Parietal lobe (tissue), 1 donor: ENCODE data around the gene GJA4. TPM values are rescaled to one million over a fixed set of nuclear protein-coding genes. Genes with fewer than 3 reads are reported as not detected.

ENCODE experiments used
- total RNA-seq: library from RNA; depleted of rRNA; stranded (reverse); fragments of >200 nt; gene quantifications from one replicate; pipeline ENCODE4 v1.2.3, GENCODE V29; 2014

The GJA4 gene
- 1.6 TPM for total RNA-seq

DNA sequence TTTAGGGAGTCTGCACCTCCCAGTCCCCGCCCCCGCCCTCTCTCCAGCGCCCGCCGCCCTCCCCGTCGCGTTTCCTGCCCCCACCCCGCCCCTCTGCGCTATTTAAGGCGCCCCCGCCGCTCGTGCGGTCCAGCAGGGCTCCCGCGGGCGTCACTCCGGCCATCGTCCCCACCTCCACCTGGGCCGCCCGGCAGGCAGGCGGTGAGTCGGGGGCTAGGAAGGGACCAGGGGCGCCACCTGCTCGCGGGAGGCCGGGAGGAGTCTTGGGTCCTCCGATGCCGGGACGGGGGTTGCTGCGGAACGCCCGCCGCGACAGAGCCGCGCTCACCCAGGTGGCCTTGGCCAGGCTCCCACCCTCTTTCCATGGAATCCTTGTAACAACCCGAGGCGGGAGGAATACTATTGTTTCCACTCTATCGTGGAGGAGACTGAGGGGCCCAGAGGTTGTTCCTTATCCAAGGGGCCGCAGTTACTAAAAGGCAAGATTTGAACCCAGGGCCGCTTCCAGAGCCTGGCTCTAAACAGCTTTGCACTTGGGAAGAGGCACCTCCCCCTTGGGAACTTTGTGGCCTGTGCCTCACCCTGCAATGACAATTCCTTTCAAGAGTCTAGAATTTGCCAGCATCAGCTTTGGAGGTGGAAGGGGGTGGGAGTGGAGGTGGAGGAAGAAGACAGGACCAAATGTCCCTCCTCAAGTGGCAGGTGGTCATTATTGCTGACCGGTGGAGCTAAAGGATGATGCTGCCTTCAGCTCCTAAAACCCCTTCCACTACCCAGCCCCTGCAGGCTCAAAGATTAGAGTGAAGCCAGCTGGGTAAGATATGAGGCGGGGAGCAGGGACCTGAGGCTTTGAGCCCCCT, at the start of gene GJA4:
GJA4 (plus strand) TSS at position 132 of the 860 bp plus-strand sequence. CDS start 1,215 bp downstream, outside the sequence.

DNA sequence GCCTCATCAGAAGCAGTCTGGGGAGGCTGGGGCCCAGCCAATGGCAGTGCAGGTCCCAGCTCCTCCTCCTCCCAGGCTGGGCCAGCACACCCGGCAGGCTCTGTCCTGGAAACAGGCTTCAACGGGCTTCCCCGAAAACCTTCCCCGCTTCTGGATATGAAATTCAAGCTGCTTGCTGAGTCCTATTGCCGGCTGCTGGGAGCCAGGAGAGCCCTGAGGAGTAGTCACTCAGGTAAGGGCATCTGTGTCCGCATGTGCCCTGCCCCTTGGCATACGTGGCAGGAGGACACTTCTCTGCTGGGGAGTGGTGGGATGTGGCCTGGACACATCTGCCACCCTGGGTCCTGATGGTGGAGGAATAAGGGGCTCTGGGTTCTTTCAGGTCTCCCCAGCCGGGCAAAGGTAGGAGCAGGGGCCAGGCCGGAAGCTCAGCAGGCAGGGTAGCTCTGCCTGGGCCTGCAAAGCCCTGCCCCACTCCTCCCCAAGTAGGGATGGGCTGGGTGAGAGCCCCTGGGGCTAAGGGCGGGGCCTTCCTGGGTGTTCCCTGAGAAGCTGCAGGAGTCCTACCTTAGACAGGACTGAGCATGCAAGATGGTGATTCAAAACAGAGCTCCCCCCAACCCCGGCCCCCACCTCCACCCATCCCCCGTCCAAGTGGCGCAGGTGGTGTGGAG, 37.7 kb upstream of the GJA4 start, which contains the start of gene GJB5:
GJB5 (plus strand) TSS at position 84 of the 674 bp plus-strand sequence. CDS start 2,284 bp downstream, outside the sequence.

DNA sequence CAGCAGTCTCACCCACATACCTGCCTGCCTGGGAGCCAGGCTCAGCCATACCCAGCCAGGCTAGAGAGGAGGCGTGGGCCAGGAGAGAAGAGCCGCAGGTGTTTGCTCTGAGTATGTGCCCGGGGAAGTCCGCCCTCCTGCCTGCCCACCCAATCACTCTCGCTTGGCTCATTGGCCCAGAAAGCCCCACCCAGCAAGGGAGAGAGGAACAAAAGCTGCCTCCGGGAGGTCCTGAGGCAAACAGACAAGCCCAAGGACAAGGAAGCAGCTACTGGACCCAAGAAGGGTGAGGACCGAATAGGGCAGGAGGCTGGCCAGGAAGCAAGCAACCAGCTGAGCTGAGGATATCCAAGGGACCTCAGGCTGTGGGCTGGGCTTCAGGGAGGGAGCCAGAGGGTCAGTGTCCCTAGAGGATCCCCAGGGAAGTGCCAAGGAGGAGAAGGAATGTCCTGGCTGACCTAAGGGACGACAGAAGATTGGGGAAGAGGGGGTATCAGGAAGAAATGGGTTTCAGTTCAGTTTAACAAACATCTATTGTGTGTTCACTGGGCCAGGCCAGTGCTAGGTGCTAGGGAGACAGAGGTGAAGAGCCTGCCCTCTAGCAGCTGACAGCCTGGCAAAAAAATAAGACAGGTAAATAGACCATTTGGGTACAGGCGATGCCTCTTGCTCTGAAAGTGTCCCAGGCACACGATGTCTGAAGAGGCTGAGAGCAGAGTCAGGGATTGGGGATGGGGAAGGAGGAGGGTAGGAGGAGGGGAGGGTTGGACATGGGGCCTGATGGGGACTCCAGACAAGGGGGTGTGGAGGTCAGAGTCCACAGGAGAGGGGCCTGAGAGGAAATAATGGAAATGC, 33.1 kb upstream of the GJA4 start, which contains the start of gene GJB4:
GJB4 (plus strand) TSS at position 238 of the 855 bp plus-strand sequence. CDS start 1,515 bp downstream, outside the sequence.

DNA sequence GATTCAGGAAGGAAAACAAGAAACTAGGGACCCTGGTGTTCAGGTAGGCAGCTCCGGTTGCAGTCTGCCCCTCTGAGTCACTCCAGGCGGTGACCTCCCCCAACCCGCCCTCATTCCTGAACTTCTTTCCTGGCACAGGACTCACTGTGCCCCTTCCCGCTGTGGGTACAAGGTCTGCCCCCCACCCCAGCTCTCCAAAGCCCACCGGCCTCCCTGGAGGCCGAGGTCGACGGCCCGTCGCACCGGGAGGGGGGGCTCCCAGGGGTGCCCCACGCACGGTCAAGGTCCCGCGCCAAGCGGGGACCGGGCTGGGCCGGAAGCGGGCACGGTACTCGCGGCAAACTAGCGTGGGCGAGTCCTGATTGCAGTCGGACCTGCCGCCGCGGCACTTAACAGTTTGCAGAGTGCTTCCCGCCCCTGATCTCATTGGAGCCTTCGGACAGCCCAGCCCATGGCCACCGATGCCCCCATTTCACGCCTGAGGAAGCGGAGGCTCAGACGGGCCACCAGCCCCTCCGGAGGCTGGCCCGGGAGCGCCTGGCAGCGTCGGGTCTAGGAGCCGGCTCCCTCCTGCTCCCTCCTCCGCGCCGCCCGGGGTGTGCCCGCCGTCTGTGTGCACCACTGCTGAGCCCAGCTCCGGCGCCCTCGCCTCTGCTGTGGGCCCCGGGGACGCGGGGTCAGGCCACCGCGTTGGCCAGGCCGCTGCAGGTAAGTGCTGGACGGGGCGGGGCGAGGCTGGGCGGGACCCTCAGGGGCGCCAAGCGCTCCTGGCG, 11.5 kb upstream of the GJA4 start, which contains the start of gene GJB3:
GJB3 (plus strand) TSS at position 144 of the 773 bp plus-strand sequence. CDS start 3,549 bp downstream, outside the sequence.

Other genes starting within 250 kb of the GJA4 start
- gene GJB5, start 38.0 kb upstream of the GJA4 start, total RNA-seq: not detected
- not detected for gene GJB4, start 33.3 kb upstream of the GJA4 start, total RNA-seq
- not detected for gene GJB3, start 11.8 kb upstream of the GJA4 start, total RNA-seq
- 15.0 TPM for gene SMIM12, start 66.8 kb downstream of the GJA4 start, total RNA-seq
- 5.0 TPM for gene DLGAP3, start 136.7 kb downstream of the GJA4 start, total RNA-seq
- 2.5 TPM for gene TMEM35B, start 192.3 kb downstream of the GJA4 start, total RNA-seq
- gene ZMYM6, start 238.9 kb downstream of the GJA4 start, total RNA-seq: 48.8 TPM